MM.1S (cell line): ENCODE measurements around the gene RAD54L.

Experiments used
- DNase-seq: peaks from one replicate; pipeline ENCODE4 v3.0.0-alpha.2; 2015
- H2AFZ ChIP-seq: fragments of 300-600 bp; sonication (generic); 2 replicates; pipeline ENCODE4 v1.6.0; 2016; ENCODE audit warnings: antibody characterized with exemption, low read length
- H3F3A ChIP-seq: fragments of 300-600 bp; sonication (generic); 2 replicates; pipeline ENCODE4 v1.6.1; 2016; ENCODE audit warnings: mild to moderate bottlenecking, antibody characterized with exemption, low read length, moderate library complexity, mixed read lengths; ENCODE audit not compliant: insufficient read depth
- H3K27ac ChIP-seq: fragments of 300-600 bp; sonication (generic); 2 replicates; pipeline ENCODE4 v1.5.1; 2016; ENCODE audit warnings: mild to moderate bottlenecking, low read length
- H3K27me3 ChIP-seq: fragments of 300-600 bp; sonication (generic); replicated peaks from 2 replicates; pipeline ENCODE4 v1.6.0; 2016; ENCODE audit warnings: low read length; ENCODE audit not compliant: insufficient read depth
- H3K36me3 ChIP-seq: fragments of 300-600 bp; sonication (generic); replicated peaks from 2 replicates; pipeline ENCODE4 v1.6.1; 2016; ENCODE audit warnings: mild to moderate bottlenecking, low read length, mixed read lengths; ENCODE audit not compliant: insufficient read depth
- H3K4me1 ChIP-seq: fragments of 300-600 bp; sonication (generic); 2 replicates; pipeline ENCODE4 v1.6.1; 2016; ENCODE audit warnings: low read length, mixed read lengths
- H3K4me2 ChIP-seq: fragments of 300-600 bp; sonication (generic); 2 replicates; pipeline ENCODE4 v1.6.0; 2016; ENCODE audit warnings: low read depth, low read length
- H3K4me3 ChIP-seq: fragments of 300-600 bp; sonication (generic); 2 replicates; pipeline ENCODE4 v1.5.1; 2016; ENCODE audit warnings: low read length, mixed read lengths
- H3K79me2 ChIP-seq: fragments of 300-600 bp; sonication (generic); 2 replicates; pipeline ENCODE4 v1.6.1; 2016; ENCODE audit warnings: mixed run types, low read length, mixed read lengths
- H3K9ac ChIP-seq: fragments of 300-600 bp; sonication (generic); 2 replicates; pipeline ENCODE4 v1.6.1; 2016; ENCODE audit warnings: low read length, mixed read lengths
- H3K9me2 ChIP-seq: fragments of 300-600 bp; sonication (generic); replicated peaks from 2 replicates; pipeline ENCODE4 v1.6.1; 2016; ENCODE audit warnings: mild to moderate bottlenecking, low read length, mixed read lengths; ENCODE audit not compliant: insufficient read depth
- H3K9me3 ChIP-seq: fragments of 300-600 bp; sonication (generic); replicated peaks from 2 replicates; pipeline ENCODE4 v1.6.1; 2016; ENCODE audit warnings: mild to moderate bottlenecking, low read length, mixed read lengths; ENCODE audit not compliant: insufficient read depth
- H4K20me1 ChIP-seq: fragments of 300-600 bp; sonication (generic); 2 replicates; pipeline ENCODE4 v1.6.1; 2016; ENCODE audit warnings: mild to moderate bottlenecking, low read length, moderate library complexity, mixed read lengths; ENCODE audit not compliant: insufficient read depth
- EZH2 ChIP-seq: fragments of 300-600 bp; sonication (generic); optimal IDR thresholded peaks from 2 replicates; pipeline ENCODE3; 2017; ENCODE audit warnings: low read depth, mild to moderate bottlenecking, antibody characterized with exemption, low read length, mixed read lengths
- EZH2phosphoT487 ChIP-seq: fragments of 300-600 bp; sonication (generic); IDR thresholded peaks from 2 replicates; pipeline ENCODE4 v1.6.1; 2018; ENCODE audit warnings: antibody characterized with exemption, low read length
- TF ChIP-seq, protein P1 (sequence below): fragments of 300-600 bp; sonication (generic); IDR thresholded peaks from 2 replicates; pipeline ENCODE4 v1.5.1; 2016; ENCODE audit warnings: antibody characterized with exemption, low read length, mixed read lengths

RAD54L gene

DNA sequence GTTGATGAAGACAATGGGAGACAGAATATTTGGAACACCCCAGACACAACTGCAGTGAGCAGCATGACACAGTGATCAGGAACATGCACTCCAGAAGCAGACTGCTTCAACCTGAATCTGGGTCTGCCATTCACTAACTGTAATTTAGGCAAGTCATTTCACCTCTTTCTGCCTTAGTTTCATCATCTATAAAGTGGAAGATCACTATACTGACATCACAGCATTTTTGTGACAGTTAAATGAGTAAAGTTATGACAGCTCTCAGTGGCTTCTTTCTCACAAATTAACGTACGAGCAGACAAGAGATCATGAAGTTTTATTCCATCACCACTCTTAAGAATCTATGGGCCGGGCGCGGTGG, 41.6 kb downstream of the RAD54L start:
- H3F3A ChIP-seq, result peaks cover 4% of the 10 kb centered on the region; the same call in 1 of the 2 replicates
- no peak overlapping the region for H2AFZ ChIP-seq
- TF ChIP-seq EZH2 (no peak), EZH2phosphoT487 (no peak)
- TF ChIP-seq, protein P1, sequence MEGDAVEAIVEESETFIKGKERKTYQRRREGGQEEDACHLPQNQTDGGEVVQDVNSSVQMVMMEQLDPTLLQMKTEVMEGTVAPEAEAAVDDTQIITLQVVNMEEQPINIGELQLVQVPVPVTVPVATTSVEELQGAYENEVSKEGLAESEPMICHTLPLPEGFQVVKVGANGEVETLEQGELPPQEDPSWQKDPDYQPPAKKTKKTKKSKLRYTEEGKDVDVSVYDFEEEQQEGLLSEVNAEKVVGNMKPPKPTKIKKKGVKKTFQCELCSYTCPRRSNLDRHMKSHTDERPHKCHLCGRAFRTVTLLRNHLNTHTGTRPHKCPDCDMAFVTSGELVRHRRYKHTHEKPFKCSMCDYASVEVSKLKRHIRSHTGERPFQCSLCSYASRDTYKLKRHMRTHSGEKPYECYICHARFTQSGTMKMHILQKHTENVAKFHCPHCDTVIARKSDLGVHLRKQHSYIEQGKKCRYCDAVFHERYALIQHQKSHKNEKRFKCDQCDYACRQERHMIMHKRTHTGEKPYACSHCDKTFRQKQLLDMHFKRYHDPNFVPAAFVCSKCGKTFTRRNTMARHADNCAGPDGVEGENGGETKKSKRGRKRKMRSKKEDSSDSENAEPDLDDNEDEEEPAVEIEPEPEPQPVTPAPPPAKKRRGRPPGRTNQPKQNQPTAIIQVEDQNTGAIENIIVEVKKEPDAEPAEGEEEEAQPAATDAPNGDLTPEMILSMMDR, result no peak
- no peak for DNase-seq
- no peak overlapping the region for H3K4me2 ChIP-seq
- H3K9me3 ChIP-seq, result no peaks in the 10 kb centered on the region
- no peaks in the 10 kb centered on the region for H3K9me2 ChIP-seq
- H3K4me3 ChIP-seq, result no peak overlapping the region
- no peak overlapping the region for H3K27ac ChIP-seq
- no peaks in the 10 kb centered on the region for H4K20me1 ChIP-seq
- no peaks in the 10 kb centered on the region for H3K36me3 ChIP-seq
- H3K9ac ChIP-seq, result no peak overlapping the region
- H3K79me2 ChIP-seq, result no peaks in the 10 kb centered on the region
- H3K4me1 ChIP-seq, result no peaks in the 10 kb centered on the region
- H3K27me3 ChIP-seq, result no peaks in the 10 kb centered on the region

DNA sequence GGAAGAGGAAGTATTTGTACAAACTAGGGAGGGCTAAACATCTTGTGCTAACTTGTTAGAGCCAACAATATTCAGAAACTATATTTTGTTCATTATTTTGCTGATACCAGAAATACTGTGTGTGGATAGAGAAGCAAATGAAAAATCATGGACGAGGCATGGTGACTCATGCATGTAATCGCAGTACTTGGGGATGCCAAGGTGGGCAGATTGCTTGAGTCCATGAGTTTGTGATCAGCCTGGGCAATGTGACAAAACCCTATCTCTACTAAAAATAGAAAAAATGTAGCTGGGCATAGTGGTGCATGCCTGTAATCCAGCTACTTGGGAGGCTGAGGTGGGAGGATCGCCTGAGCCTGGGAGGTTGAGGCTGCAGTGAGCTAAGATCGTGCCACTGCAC, 42.4 kb downstream of the RAD54L start:
- Histone ChIP-seq H4K20me1 (no peaks in the 10 kb centered on the region), H3K9me2 (no peaks in the 10 kb centered on the region), H3K9ac (no peak overlapping the region), H3K4me3 (no peak overlapping the region), H2AFZ (no peak overlapping the region), H3K27me3 (no peaks in the 10 kb centered on the region), H3K4me2 (no peak overlapping the region), H3K79me2 (no peaks in the 10 kb centered on the region), H3K9me3 (no peaks in the 10 kb centered on the region), H3F3A (0 out of 2 replicates have a peak, but pooled peaks cover 4% of the 10 kb centered on the region), H3K36me3 (no peaks in the 10 kb centered on the region), H3K27ac (no peak overlapping the region), H3K4me1 (no peaks in the 10 kb centered on the region)
- TF ChIP-seq EZH2phosphoT487 (no peak), EZH2 (no peak)
- TF ChIP-seq, protein P1, result no peak
- DNase-seq, result no peak

DNA sequence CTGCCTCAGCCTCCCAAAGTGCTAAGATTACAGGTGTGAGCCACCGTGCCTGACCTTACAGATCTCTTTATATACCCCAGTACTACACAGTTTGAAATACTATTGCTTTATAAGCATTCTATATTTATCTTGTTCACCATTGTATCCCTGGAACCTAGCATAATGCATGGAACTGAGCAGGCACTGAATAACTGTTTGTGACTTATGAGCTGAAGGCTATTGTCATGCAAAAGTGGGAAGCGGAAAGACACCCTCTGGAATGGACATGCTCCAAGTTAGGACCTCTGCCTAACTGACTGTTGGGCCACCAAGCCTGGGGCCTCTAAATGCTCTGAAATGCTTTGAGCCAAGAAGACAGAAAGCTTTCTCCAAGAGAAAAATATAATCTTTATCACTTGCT, 47.7 kb downstream of the RAD54L start:
- no peaks in the 10 kb centered on the region for H4K20me1 ChIP-seq
- H2AFZ ChIP-seq, result no peak overlapping the region
- H3F3A ChIP-seq, result no peaks in the 10 kb centered on the region
- no peaks in the 10 kb centered on the region for H3K4me1 ChIP-seq
- H3K9ac ChIP-seq, result no peak overlapping the region
- no peak for DNase-seq
- no peak overlapping the region for H3K4me2 ChIP-seq
- H3K9me2 ChIP-seq, result no peaks in the 10 kb centered on the region
- H3K79me2 ChIP-seq, result peaks cover 23% of the 10 kb centered on the region
- H3K27me3 ChIP-seq, result no peaks in the 10 kb centered on the region
- H3K36me3 ChIP-seq, result no peaks in the 10 kb centered on the region
- H3K27ac ChIP-seq, result no peak overlapping the region
- TF ChIP-seq, protein P1, result no peak
- TF ChIP-seq EZH2 (no peak), EZH2phosphoT487 (no peak)
- no peaks in the 10 kb centered on the region for H3K9me3 ChIP-seq
- no peak overlapping the region for H3K4me3 ChIP-seq
